Measurements from ENCODE around the gene CKS2.

GRCh38 chr9:89358985-89359384 is 48.0 kb downstream of the CKS2 start:
- TF ChIP-seq EP300 (IDR thresholded peaks at IDR 0.05; ENCODE audit: borderline replicate concordance in 1 of 2, low read depth in 2 of 2, low read length in 2 of 2) (no peak), POLR2A (IDR thresholded peaks at IDR 0.05; ENCODE audit: control extremely low read depth in 1 of 2, low read depth in 2 of 2, low read length in 2 of 2) (no peak), RAD21 (IDR thresholded peaks at IDR 0.05 in 1 of 2, conservative IDR thresholded peaks at IDR 0.05 in 1 of 2; ENCODE audit: low read depth in 2 of 2, low read length in 2 of 2) (no peak), SRF (IDR thresholded peaks at IDR 0.05; ENCODE audit: low read depth, low read length) (no peak), CTCF (IDR thresholded peaks at IDR 0.05; ENCODE audit: control extremely low read depth in 1 of 3, insufficient read depth in 1 of 3, low read depth in 1 of 3, low read length in 3 of 3) (no peak), KDM1A (IDR thresholded peaks at IDR 0.05; ENCODE audit: borderline replicate concordance, low read length) (no peak)

All from H1 (cell line).